ENCODE results near the gene RBM12. TPM values are rescaled to one million over a fixed set of nuclear protein-coding genes. Genes with fewer than 3 reads are reported as not detected.

RBM12 gene
- total RNA-seq, 1 donor = 56.1 TPM

DNA sequence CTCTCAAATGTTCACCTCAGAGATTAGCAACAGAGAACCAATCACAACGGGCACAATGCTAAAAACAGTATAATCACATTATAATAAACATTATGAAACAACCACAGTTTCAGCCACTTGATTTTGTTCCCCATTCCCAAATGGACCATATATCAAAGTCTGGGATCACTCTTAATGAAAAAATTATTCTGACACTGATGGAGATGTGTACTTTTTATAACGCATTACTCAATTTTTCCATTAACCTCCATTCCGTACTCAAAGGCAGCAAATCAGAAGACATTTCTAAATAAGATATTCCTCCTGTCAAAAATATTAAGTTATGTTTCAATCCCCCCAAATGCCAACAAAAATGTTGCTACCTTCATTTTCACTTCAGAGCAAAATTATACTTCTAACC, 2.8 kb downstream of the RBM12 start:
- TF ChIP-seq, protein P1, sequence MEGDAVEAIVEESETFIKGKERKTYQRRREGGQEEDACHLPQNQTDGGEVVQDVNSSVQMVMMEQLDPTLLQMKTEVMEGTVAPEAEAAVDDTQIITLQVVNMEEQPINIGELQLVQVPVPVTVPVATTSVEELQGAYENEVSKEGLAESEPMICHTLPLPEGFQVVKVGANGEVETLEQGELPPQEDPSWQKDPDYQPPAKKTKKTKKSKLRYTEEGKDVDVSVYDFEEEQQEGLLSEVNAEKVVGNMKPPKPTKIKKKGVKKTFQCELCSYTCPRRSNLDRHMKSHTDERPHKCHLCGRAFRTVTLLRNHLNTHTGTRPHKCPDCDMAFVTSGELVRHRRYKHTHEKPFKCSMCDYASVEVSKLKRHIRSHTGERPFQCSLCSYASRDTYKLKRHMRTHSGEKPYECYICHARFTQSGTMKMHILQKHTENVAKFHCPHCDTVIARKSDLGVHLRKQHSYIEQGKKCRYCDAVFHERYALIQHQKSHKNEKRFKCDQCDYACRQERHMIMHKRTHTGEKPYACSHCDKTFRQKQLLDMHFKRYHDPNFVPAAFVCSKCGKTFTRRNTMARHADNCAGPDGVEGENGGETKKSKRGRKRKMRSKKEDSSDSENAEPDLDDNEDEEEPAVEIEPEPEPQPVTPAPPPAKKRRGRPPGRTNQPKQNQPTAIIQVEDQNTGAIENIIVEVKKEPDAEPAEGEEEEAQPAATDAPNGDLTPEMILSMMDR (IDR thresholded peaks at IDR 0.05; ENCODE audit: insufficient read depth, low read depth, low read length) = no peak
- peak overlapping the region; percentile 96 for H3K4me3 ChIP-seq (ENCODE audit: low read depth, low read length)
- no peak for DNase-seq (ENCODE audit: low read depth)

DNA sequence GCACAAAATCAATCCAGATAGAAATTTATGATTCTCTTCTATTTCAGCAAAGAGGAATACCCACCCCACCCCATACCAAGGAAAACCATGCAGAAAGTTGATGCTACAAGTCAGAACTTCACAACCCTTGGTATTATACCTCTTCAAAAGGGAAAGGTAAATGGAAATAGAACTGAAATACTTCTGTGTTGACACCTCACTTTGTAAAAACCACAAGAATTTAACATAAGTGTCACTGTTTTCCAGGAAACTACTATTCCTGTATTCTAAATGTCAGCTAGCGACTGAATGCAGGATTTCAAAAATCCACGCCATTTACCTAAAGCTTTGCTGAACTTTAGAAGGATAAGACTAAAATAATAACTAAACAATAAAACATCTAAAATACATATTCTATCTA, 3.6 kb downstream of the RBM12 start:
- DNase-seq (ENCODE audit: low read depth) = no peak
- H3K4me3 ChIP-seq (ENCODE audit: low read depth, low read length) = no peak overlapping the region
- TF ChIP-seq, protein P1 (IDR thresholded peaks at IDR 0.05; ENCODE audit: insufficient read depth, low read depth, low read length) = no peak

DNA sequence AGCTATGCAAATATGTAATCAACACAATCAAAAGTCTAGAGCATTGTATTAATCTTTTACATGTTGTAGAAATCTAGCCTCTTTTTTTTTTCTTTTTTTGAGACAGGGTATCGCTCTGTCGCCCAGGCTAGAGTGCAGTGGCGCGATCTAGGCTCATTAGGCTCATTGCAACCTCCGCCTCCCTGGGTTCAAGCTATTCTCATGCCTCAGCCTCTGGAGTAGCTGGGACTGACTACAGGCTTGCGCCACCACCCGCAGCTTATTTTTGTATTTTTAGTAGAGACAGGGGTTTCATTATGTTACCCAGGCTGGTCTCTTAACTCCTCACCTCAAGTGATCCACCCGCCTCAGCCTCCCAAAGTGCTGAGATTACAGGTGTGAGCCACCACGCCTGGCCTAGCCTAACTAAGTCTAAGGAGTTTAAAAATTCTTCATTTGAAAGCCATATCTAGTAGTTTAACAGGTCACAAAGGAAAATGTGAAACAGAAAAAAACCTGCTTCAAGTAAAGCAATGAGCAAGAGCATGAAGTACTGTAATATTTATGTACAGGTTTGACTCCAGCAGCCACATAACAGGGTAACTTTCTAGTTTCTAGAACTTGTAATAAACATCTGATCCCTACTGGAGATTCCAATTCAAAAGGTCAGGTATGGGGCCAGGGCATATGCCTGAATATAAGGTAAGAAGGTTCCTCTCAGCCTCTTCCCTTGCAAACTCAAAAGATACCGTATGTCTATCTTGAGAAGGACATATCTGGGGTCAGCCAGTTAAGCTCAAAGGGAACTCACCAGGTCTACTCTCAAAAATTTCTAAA, 4.4 kb downstream of the RBM12 start:
- DNase-seq (ENCODE audit: low read depth) = no peak
- no peak overlapping the region for H3K4me3 ChIP-seq (ENCODE audit: low read depth, low read length)
- TF ChIP-seq, protein P1 (IDR thresholded peaks at IDR 0.05; ENCODE audit: insufficient read depth, low read depth, low read length) = no peak

DNA sequence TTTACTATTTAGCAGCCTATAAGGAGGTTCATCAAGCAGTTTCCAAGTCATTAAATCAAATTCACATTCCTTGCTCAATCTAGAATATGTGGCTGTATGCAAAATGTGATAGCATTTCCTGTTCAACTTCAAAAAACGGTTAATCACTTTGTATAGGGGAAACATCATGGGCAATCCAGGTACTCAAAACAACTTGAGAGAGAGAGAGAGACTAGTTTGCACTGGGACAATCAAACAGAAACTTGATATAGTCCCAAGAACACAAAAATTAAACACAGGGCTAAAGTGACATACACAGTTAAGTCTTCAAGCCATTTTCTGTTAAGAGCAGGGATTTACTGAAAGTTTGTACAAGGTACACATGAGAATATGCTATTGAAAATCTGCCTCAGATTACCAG, 7.4 kb downstream of the RBM12 start:
- DNase-seq (ENCODE audit: low read depth) = no peak
- TF ChIP-seq, protein P1 (IDR thresholded peaks at IDR 0.05; ENCODE audit: insufficient read depth, low read depth, low read length) = no peak
- H3K4me3 ChIP-seq (ENCODE audit: low read depth, low read length) = no peak overlapping the region

DNA sequence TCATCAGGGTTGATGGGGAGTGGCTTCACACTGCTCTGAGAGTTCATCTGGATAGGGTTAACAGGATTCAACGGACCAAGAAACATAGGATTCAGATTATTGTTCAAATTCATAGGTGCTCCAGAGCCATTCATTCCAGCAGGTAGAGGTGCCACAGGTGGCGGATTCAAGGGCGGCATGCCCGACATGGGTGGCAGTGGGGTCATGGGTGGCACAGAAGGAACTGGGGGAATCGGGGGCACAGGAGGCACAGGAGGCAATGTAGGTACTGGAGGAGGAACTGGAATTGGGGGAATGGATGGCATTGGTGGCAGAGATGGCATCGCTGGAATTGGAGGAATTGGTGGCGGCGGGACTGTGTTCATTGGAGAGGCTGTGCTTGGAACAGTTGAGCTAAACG, 10.3 kb downstream of the RBM12 start:
- no peak overlapping the region for H3K4me3 ChIP-seq (ENCODE audit: low read depth, low read length)
- no peak for DNase-seq (ENCODE audit: low read depth)
- TF ChIP-seq, protein P1 (IDR thresholded peaks at IDR 0.05; ENCODE audit: insufficient read depth, low read depth, low read length) = no peak

DNA sequence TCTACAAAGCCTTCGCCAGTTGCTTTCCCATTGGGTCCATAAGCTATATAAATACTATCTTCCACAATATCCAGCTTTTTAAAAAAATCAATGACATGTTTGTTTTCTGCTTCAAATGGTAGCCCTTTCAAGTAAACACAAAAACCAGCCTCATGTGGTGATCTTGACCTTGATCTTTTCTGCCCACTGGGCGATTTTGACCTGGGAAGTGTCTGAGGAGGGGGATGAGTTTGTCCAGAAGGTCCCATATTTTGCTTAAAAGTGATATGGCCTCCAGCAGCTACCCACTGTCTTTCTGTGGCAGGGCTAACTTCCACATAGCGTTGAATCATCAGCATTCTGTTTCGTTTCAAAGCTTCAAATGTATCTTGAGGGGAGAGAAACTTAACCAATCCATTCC, 10.8 kb downstream of the RBM12 start:
- H3K4me3 ChIP-seq (ENCODE audit: low read depth, low read length) = no peak overlapping the region
- TF ChIP-seq, protein P1 (IDR thresholded peaks at IDR 0.05; ENCODE audit: insufficient read depth, low read depth, low read length) = no peak
- DNase-seq (ENCODE audit: low read depth) = no peak

DNA sequence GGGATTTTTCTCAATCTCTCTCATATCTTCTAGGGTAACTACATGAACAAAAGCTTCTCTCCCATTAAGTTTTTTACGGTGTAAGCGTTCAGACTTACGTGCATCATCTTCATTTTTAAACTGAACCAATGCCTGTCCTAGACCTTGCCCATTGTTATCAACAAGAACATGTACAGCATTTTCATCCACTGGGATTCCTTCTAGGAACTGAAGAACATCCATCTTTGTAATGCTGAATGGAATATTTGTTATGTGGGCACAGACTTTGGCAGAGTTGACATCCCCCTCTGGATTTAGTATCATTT, 11.3 kb downstream of the RBM12 start:
- H3K4me3 ChIP-seq (ENCODE audit: low read depth, low read length) = no peak overlapping the region
- DNase-seq (ENCODE audit: low read depth) = no peak
- TF ChIP-seq, protein P1 (IDR thresholded peaks at IDR 0.05; ENCODE audit: insufficient read depth, low read depth, low read length) = no peak

All from fibroblast of villous mesenchyme (primary cell).